Dermis blood vessel endothelial cell (primary cell): ENCODE results near the gene NR1H4. TPM values are rescaled to one million over a fixed set of nuclear protein-coding genes. Genes with fewer than 3 reads are reported as not detected.
"Not testable (repeated sequence)": the region's sequence is repeated elsewhere in the genome, so short reads cannot be mapped to it uniquely, and the experiment has no call there.

Source experiments
- DNase-seq: peaks from one replicate; pipeline ENCODE4 v3.0.0; 2010
- total RNA-seq: library from RNA; depleted of rRNA; stranded (reverse); fragments of >200 nt; gene quantifications from 2 replicates; pipeline ENCODE4 v1.2.3, GENCODE V29; 2014

NR1H4 gene
- total RNA-seq, 1 donor from 2014 or later = 0.34 TPM

DNA sequence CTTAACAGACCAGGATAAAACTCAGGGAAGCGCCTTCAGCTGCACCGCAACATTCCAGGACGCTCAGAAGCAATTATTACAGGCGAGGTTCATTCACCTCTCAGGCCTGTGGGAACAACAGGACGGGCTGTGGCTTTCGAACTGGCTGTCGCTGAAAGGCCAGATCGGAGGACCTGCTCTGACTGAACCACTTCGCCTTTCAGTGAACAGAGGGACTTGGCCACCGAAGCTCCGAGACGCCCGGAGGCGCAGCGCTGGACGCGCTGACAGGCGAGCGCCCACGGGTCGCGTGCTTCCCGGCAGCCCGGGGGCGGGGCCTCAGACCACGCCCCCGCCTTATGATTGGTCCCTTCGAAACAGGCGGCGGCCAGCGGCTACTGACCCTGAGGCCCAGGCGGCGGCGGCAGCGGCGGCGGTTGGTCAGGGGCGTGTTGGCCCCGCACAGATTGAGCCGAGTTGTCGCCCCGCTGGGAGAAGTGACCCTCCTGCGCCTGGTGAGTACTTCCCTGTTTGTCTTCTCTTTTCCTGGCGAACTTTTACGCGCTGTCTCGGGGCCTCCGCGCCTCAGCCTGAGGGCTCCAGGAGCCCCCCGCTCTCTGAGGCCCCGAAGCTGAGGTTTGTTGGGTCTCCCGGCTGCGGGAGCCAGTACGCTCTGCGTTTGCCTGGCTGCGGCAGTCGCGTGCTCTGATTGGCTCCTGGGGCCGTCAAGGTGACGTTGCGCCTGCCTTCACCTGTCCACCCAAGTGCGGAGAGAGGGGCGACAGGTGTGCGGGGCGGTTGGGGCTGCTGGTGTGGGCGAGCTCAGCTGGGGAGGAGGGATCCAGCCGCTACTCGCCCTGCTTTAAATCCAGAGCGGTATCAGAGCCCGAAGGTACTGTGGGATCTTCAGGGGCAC is 99.9 kb downstream of the NR1H4 start, which contains the start of gene GAS2L3:
Gene GAS2L3 (plus strand): TSS at position 393 of the 895 bp plus-strand sequence. CDS start 21,221 bp downstream, outside the sequence.
- DNase-seq = peak; percentile 95

- DNase-seq = peak; percentile 46
These were observed 100.8 kb downstream of the NR1H4 start for GRCh38 chr12:100574187-100575074.

DNA sequence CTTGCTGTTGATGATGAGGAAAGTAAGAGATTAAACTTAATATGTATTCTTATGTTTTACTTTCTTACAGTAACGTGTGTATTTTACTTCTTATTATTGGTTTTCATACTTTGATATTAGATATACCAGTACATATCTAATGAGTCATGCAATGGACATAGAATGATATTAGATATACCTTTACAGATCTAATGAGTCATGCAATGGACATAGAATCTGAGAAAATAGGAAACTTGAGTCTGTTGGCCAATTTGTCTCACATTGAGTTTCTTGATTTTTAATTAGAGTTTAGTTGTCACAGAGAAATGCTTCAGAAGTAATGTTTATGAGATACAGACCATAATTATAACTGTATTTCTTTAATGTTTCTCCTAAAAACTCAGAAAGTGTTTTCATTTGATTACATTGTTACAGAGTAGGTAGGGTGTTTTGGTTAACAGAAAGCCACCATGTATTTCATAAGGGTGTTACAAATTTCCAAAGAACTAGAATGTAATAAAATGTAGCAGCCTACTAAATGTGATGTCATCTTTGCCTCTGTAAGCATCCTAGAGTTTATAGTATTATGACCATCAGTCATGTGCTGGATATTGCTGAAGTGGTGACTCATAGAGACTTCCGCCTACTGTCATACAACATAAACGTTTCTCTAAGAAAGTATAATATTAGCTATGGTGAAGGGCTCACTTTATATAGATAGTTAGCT is 102.8 kb downstream of the NR1H4 start:
- DNase-seq = peak; percentile 91

- DNase-seq = no peak
These were observed 105.3 kb downstream of the NR1H4 start for GRCh38 chr12:100578923-100579322.

DNA sequence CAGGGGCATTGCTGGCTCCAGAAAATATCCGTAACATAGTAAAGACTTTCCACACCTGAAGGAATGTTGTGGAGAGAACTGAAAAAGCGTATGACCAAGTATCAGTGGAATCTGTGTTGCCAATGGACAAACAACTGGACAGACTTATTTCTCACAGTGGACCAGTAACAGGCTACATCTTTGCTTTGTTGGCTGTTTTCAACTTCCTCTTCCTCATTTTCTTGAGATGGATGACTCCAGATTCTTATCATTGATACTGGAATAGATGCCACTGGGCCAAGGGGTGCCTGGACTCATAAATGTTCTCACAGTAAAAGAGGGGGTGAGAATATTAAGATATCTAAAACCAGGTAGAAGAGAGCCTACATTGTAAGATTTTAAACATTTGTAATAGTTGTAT is 106.2 kb downstream of the NR1H4 start:
- DNase-seq = no peak

GRCh38 chr12:100584256-100584655 is 110.6 kb downstream of the NR1H4 start:
- peak; percentile 85 for DNase-seq

GRCh38 chr12:100591979-100592378 is 118.3 kb downstream of the NR1H4 start:
- no peak for DNase-seq

GRCh38 chr12:100593490-100593889 is 119.8 kb downstream of the NR1H4 start:
- peak; percentile 35 for DNase-seq

GRCh38 chr12:100601626-100602025 is 128.0 kb downstream of the NR1H4 start:
- DNase-seq = no peak

DNA sequence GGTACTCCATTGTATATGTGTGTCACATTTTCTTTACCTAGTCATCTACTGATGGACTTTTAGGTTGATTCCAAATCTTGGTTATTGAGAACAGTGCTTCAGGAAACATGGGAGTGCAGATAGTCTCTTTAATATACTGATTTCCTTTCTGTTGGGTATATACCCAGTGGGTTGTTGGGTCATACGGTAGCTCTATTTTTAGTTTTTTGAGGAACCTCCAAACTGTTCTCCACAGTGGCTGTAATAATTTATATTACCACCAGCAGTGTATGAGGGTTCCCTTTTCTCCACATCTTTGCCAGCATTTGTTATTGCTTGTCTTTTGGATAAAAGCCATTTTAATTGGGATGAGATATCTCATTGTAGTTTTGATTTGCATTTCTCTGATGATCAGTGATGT is 129.3 kb downstream of the NR1H4 start:
- not testable (repeated sequence) for DNase-seq

DNA sequence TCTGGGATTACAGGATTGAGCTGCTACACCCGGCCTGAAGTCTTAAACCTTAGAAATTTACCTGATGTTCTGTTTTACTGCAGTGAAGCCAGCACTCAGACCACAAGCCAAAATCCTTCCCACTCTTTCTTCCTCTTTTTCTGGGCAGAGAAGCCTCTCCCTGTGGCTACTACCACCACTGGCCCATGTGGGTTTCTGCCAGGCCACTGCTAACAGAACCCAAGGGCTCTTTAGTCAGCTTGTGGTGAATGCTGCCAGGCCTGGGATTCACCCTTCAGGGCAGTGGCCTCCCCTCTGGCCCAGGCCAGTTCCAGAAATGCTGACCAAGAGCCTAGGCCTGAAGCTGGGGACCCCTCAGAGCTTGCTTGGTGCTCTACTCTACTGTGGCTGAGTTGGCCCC is 135.1 kb downstream of the NR1H4 start:
- DNase-seq = no peak

DNA sequence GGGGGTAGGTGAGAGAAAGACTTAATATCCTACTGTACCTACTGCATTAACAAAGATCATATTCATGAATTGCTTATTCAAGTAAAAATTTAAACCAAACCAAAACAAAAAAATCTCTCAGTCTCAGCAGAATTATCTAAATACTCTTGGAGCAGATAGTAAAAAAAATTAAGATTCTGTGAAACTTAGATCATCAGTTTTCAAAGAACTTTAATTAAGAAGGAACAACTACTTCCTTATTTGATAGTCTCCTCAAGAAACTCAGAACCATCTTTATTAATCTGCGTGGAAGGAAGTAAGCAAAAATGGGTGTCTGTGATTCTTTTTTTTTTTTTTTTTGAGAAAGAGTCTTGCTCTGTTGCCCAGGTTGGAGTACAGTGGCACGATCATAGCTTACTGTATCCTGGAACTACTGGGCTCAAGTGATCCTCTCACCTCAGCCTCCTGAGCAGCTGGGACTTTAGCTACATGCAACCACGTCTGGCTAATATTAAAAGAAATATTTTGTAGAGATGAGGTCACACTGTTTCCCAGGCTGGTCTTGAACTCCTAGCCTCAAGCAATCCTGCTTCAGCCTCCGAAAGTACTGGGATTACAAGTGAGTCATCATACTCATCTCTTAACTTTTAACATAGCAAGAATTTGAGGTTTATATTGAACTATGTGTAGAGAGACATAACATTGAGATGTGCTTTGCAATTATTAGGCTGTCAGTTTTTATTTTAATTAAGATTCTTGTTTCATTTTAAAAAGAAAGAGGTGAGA is 137.2 kb downstream of the NR1H4 start:
- no peak for DNase-seq

- DNase-seq = no peak
These were observed 138.9 kb downstream of the NR1H4 start for GRCh38 chr12:100612606-100613005.

Other genes with a start within 250 kb of the NR1H4 start
- gene DEPDC4, start 206.8 kb upstream of the NR1H4 start, total RNA-seq = 0.17 and 0.33 TPM in 2 replicates
- 49.2 and 52.9 TPM in 2 replicates for gene SCYL2, start 206.7 kb upstream of the NR1H4 start, total RNA-seq
- gene SLC17A8, start 116.8 kb upstream of the NR1H4 start, total RNA-seq = not detected in 2 replicates
- gene GAS2L3, start 99.8 kb downstream of the NR1H4 start, total RNA-seq = 19.9 and 27.7 TPM in 2 replicates